K562 (cell line): ENCODE results near the gene MMP24. TPM values are rescaled to one million over a fixed set of nuclear protein-coding genes. Genes with fewer than 3 reads are reported as not detected.

Source experiments
- C11orf30 ChIP-seq: fragments of 450-650 bp; IDR thresholded peaks from 2 replicates; pipeline ENCODE4 v1.6.1; 2016; ENCODE audit warnings: low read depth, mild to moderate bottlenecking
- HCFC1 ChIP-seq: IDR thresholded peaks from 2 replicates; pipeline ENCODE4 v1.6.1; 2012; ENCODE audit warnings: low read depth, low read length, improper control_type of control experiment
- KAT2B ChIP-seq: IDR thresholded peaks from one replicate; pipeline ENCODE4 v1.6.1; 2012; ENCODE audit warnings: low read depth, mild to moderate bottlenecking, control low read depth, inconsistent platforms, low read length, moderate library complexity
- KAT7 ChIP-seq: sonication (generic); formaldehyde crosslinking; IDR thresholded peaks from 2 replicates; pipeline ENCODE4 v1.8.0; 2022; ENCODE audit warnings: missing genetic modification reagents, mild to moderate bottlenecking, borderline replicate concordance
- MCM5 ChIP-seq: fragments of 450-650 bp; IDR thresholded peaks from 2 replicates; pipeline ENCODE4 v1.6.1; 2016; ENCODE audit warnings: low read depth
- POLR2AphosphoS5 ChIP-seq: IDR thresholded peaks from 2 replicates; pipeline ENCODE4 v1.6.1; 2011; ENCODE audit warnings: mild to moderate bottlenecking, low read depth, low read length, moderate library complexity; ENCODE audit not compliant: control insufficient read depth, insufficient read depth
- POLR2B ChIP-seq: fragments of 450-650 bp; IDR thresholded peaks from 2 replicates; pipeline ENCODE4 v1.6.1; 2018; ENCODE audit warnings: low read depth; ENCODE audit not compliant: partially characterized antibody
- PRDM10 ChIP-seq: fragments of 450-650 bp; IDR thresholded peaks from 2 replicates; pipeline ENCODE4 v1.6.1; 2018; ENCODE audit not compliant: partially characterized antibody
- PTBP1 ChIP-seq: fragments of 200-400 bp; formaldehyde crosslinking; IDR thresholded peaks from 2 replicates; pipeline ENCODE4 v1.6.1; 2017; ENCODE audit warnings: low read depth, low read length
- PTRF ChIP-seq: fragments of 450-650 bp; IDR thresholded peaks from 2 replicates; pipeline ENCODE4 v1.6.1; 2016; ENCODE audit warnings: mild to moderate bottlenecking, missing genetic modification characterization, missing compliant biosample characterization
- RBFOX2 ChIP-seq: fragments of 200-400 bp; formaldehyde crosslinking; IDR thresholded peaks from 2 replicates; pipeline ENCODE4 v1.6.1; 2017; ENCODE audit warnings: low read depth, mild to moderate bottlenecking, low read length, moderate library complexity
- RBM15 ChIP-seq: fragments of 200-400 bp; formaldehyde crosslinking; IDR thresholded peaks from 2 replicates; pipeline ENCODE4 v1.6.1; 2018; ENCODE audit warnings: mild to moderate bottlenecking, low read length, moderate library complexity; ENCODE audit not compliant: insufficient read depth
- RCOR1 ChIP-seq, 2 experiments: IDR thresholded peaks; 2 replicates each; pipeline ENCODE4 v1.6.1; 2012; ENCODE audit warnings: low read depth in 2 of 2, low read length in 2 of 2, borderline replicate concordance in 1 of 2, improper control_type of control experiment in 1 of 2
- SMAD1 ChIP-seq: fragments of 150-350 bp; IDR thresholded peaks from 2 replicates; pipeline ENCODE4 v1.6.1; 2014; ENCODE audit warnings: low read length, low read depth; ENCODE audit not compliant: partially characterized antibody
- SMARCC2 ChIP-seq: fragments of 450-650 bp; IDR thresholded peaks from 2 replicates; pipeline ENCODE4 v1.6.1; 2017; ENCODE audit warnings: antibody characterized with exemption, moderate library complexity, mild to moderate bottlenecking, low read depth
- TAF7 ChIP-seq: fragments of 450-650 bp; IDR thresholded peaks from 2 replicates; pipeline ENCODE4 v1.6.1; 2016; ENCODE audit warnings: missing genetic modification characterization, missing compliant biosample characterization
- TGIF2 ChIP-seq: sonication (generic); formaldehyde crosslinking; IDR thresholded peaks from 2 replicates; pipeline ENCODE4 v1.8.1; 2022; ENCODE audit warnings: mild to moderate bottlenecking, missing genetic modification reagents, moderate library complexity
- XRCC5 ChIP-seq: fragments of 200-400 bp; formaldehyde crosslinking; IDR thresholded peaks from 2 replicates; pipeline ENCODE4 v1.6.1; 2017; ENCODE audit warnings: low read depth, mild to moderate bottlenecking, low read length
- ZBTB7A ChIP-seq: IDR thresholded peaks from 2 replicates; pipeline ENCODE4 v1.6.1; 2011; ENCODE audit warnings: low read depth, mild to moderate bottlenecking, low read length, moderate library complexity, borderline replicate concordance; ENCODE audit not compliant: control insufficient read depth
- ZC3H4 ChIP-seq: sonication (generic); formaldehyde crosslinking; IDR thresholded peaks from 2 replicates; pipeline ENCODE4 v1.9.0; 2021; ENCODE audit warnings: missing genetic modification reagents, borderline replicate concordance
- ZEB2 ChIP-seq: fragments of 450-650 bp; IDR thresholded peaks from 2 replicates; pipeline ENCODE4 v1.6.1; 2016
- ZFX ChIP-seq: sonication (generic); formaldehyde crosslinking; IDR thresholded peaks from 2 replicates; pipeline ENCODE4 v1.8.0; 2022; ENCODE audit warnings: mild to moderate bottlenecking, missing genetic modification reagents, moderate library complexity
- ZNF12 ChIP-seq: sonication (generic); formaldehyde crosslinking; IDR thresholded peaks from 2 replicates; pipeline ENCODE4 v1.4.0; 2020; ENCODE audit warnings: mild to moderate bottlenecking, missing genetic modification reagents
- ZNF239 ChIP-seq: fragments of 250-450 bp; sonication (Bioruptor Pico); IDR thresholded peaks from 2 replicates; pipeline ENCODE4 v1.4.0; 2020; ENCODE audit warnings: mild to moderate bottlenecking
- ZNF449 ChIP-seq: fragments of 250-450 bp; sonication (Bioruptor Pico); IDR thresholded peaks from 2 replicates; pipeline ENCODE4 v1.8.0; 2022; ENCODE audit warnings: moderate library complexity, mild to moderate bottlenecking, inconsistent platforms
- polyA plus RNA-seq, 8 experiments: library from polyadenylated mRNA; depleted of rRNA in 4 of 8; stranded (reverse) in 5 of 8; unstranded in 3 of 8; fragments of >200 nt; fragmentation: Nextera tagmentation in 2 of 8; fragmentation: Illumina TruSeq in 1 of 8; extraction: Ambion mirVana in 2 of 8; extraction: Trizol in 1 of 8; gene quantifications; 2 replicates each; pipeline versions ENCODE4 v1.2.1 to v1.2.3, GENCODE V29; 2011 to 2014; ENCODE audit warnings: inconsistent platforms in 1 of 8, missing spikeins in 1 of 8
- total RNA-seq, 7 experiments: library from RNA; depleted of rRNA in 6 of 7; stranded (reverse); fragments of >200 nt in 6 of 7; fragmentation: Illumina TruSeq in 2 of 7; extraction: Trizol in 2 of 7; gene quantifications; 2 replicates each; pipeline versions ENCODE4 v1.2.1 to v1.2.3, GENCODE V29; 2011 to 2021; ENCODE audit warnings: low replicate concordance in 1 of 7

Gene MMP24
- total and polyA plus RNA-seq, 9 of the 15 experiments (the other 6 are each of a cell fraction or from before 2014, with no cell fraction given), result 0.03 to 0.07 (median 0.03) TPM; not detected in 6

GRCh38 chr20:35284267-35284991 is 57.9 kb downstream of the MMP24 start, which contains the start of gene EIF6 (continued):
- TF ChIP-seq RBFOX2 (peak; percentile 93), RCOR1 (IDR thresholded peaks at IDR 0.05; ENCODE audit: borderline replicate concordance in 1 of 2, low read depth in 2 of 2, low read length in 2 of 2) (peak in 1 of 2 experiments; percentile 40; a peak in 1 of 4 replicates), ZNF12 (CRISPR knock-in tag) (peak; percentile 34; the same call in 1 of the 2 replicates), KAT7 (CRISPR knock-in tag) (peak; percentile 18; the same call in 1 of the 2 replicates), SMARCC2 (no peak), KAT2B (no peak), PTBP1 (no peak), TGIF2 (CRISPR knock-in tag) (0 out of 2 replicates have a peak, but pooled peaks have one; percentile 37), ZNF449 (CRISPR knock-in tag) (peak; percentile 66; the same call in 1 of the 2 replicates), ZC3H4 (peak; percentile 66; the same call in 1 of the 2 replicates), ZNF239 (CRISPR knock-in tag) (no peak), PRDM10 (no peak), RBM15 (no peak), POLR2AphosphoS5 (peak; percentile 86), HCFC1 (peak; percentile 79), ZBTB7A (peak; percentile 64), MCM5 (no peak), PTRF (tag) (no peak), TAF7 (0 out of 2 replicates have a peak, but pooled peaks have one; percentile 9), C11orf30 (peak; percentile 78), ZEB2 (no peak), POLR2B (peak; percentile 68), SMAD1 (peak; percentile 62), XRCC5 (peak; percentile 59; the same call in 1 of the 2 replicates), ZFX (CRISPR knock-in tag) (peak; percentile 76)
